Measurements from ENCODE around the gene CAPG. TPM values are rescaled to one million over a fixed set of nuclear protein-coding genes. Genes with fewer than 3 reads are reported as not detected.
"Not testable (repeated sequence)": the region's sequence is repeated elsewhere in the genome, so short reads cannot be mapped to it uniquely, and the experiment has no call there.

CAPG gene
- 122 TPM for total RNA-seq

GRCh38 chr2:85409845-85410583 is at the start of gene CAPG:
Gene CAPG, minus strand, starts transcription at chr2:85410366. Its CDS starts 8,221 bp downstream, at chr2:85402145.
- peak in 2 of 3 donors; percentile 52 to 55 for DNase-seq (ENCODE audit: low read depth in 2 of 3, low spot score in 2 of 3)

GRCh38 chr2:85459771-85460170 is 49.6 kb upstream of the CAPG start:
- DNase-seq (ENCODE audit: low read depth in 2 of 3, low spot score in 2 of 3), result no peak

- DNase-seq (ENCODE audit: low read depth in 2 of 3, low spot score in 2 of 3), result no peak
These were observed 48.7 kb upstream of the CAPG start for GRCh38 chr2:85458601-85459563.

GRCh38 chr2:85457877-85458316 is 47.7 kb upstream of the CAPG start:
- DNase-seq (ENCODE audit: low read depth in 2 of 3, low spot score in 2 of 3), result no peak

GRCh38 chr2:85457043-85457442 is 46.9 kb upstream of the CAPG start:
- no peak for DNase-seq (ENCODE audit: low read depth in 2 of 3, low spot score in 2 of 3)

- no peak for DNase-seq (ENCODE audit: low read depth in 2 of 3, low spot score in 2 of 3)
These were observed 45.5 kb upstream of the CAPG start for GRCh38 chr2:85455552-85456090.

GRCh38 chr2:85453571-85453970 is 43.4 kb upstream of the CAPG start:
- DNase-seq (ENCODE audit: low read depth in 2 of 3, low spot score in 2 of 3), result peak in 1 of 3 donors; percentile 65

- no peak for DNase-seq (ENCODE audit: low read depth in 2 of 3, low spot score in 2 of 3)
These were observed 42.1 kb upstream of the CAPG start for GRCh38 chr2:85452237-85452636.

- no peak for DNase-seq (ENCODE audit: low read depth in 2 of 3, low spot score in 2 of 3)
These were observed 39.0 kb upstream of the CAPG start for GRCh38 chr2:85449214-85449588.

GRCh38 chr2:85448461-85449213 is 38.5 kb upstream of the CAPG start:
- DNase-seq (ENCODE audit: low read depth in 2 of 3, low spot score in 2 of 3), result no peak

- DNase-seq (ENCODE audit: low read depth in 2 of 3, low spot score in 2 of 3), result no peak
These were observed 37.0 kb upstream of the CAPG start for GRCh38 chr2:85447222-85447585.

- DNase-seq (ENCODE audit: low read depth in 2 of 3, low spot score in 2 of 3), result no peak
These were observed 36.4 kb upstream of the CAPG start for GRCh38 chr2:85446296-85447221.

- no peak for DNase-seq (ENCODE audit: low read depth in 2 of 3, low spot score in 2 of 3)
These were observed 35.4 kb upstream of the CAPG start for GRCh38 chr2:85445316-85446295.

GRCh38 chr2:85444629-85445172 is 34.5 kb upstream of the CAPG start:
- DNase-seq (ENCODE audit: low read depth in 2 of 3, low spot score in 2 of 3), result no peak

GRCh38 chr2:85441864-85442263 is 31.7 kb upstream of the CAPG start:
- peak in 1 of 3 donors; percentile 38 for DNase-seq (ENCODE audit: low read depth in 2 of 3, low spot score in 2 of 3)

GRCh38 chr2:85440729-85441128 is 30.6 kb upstream of the CAPG start:
- no peak for DNase-seq (ENCODE audit: low read depth in 2 of 3, low spot score in 2 of 3)

- DNase-seq (ENCODE audit: low read depth in 2 of 3, low spot score in 2 of 3), result no peak
These were observed 29.8 kb upstream of the CAPG start for GRCh38 chr2:85439986-85440385.

GRCh38 chr2:85439569-85439968 is 29.4 kb upstream of the CAPG start:
- not testable (repeated sequence) for DNase-seq (ENCODE audit: low read depth in 2 of 3, low spot score in 2 of 3)

Measured in hematopoietic multipotent progenitor cell (in vitro differentiated cells).